HepG2 (cell line): ENCODE data around the gene GPR61. TPM values are rescaled to one million over a fixed set of nuclear protein-coding genes. Genes with fewer than 3 reads are reported as not detected.

Experiments used
- BRD4 ChIP-seq: sonication (generic); formaldehyde crosslinking; IDR thresholded peaks from 2 replicates; pipeline ENCODE4 v1.4.0; 2020; ENCODE audit warnings: missing genetic modification reagents
- CC2D1A ChIP-seq: sonication (generic); formaldehyde crosslinking; IDR thresholded peaks from 2 replicates; pipeline ENCODE4 v1.8.1; 2023; ENCODE audit warnings: mild to moderate bottlenecking, missing genetic modification reagents
- GATAD1 ChIP-seq: IDR thresholded peaks from 2 replicates; pipeline ENCODE4 v1.6.1; 2016; ENCODE audit warnings: missing genetic modification reagents, missing compliant biosample characterization
- HIVEP1 ChIP-seq: sonication (generic); formaldehyde crosslinking; IDR thresholded peaks from 2 replicates; pipeline ENCODE4 v1.4.0; 2020; ENCODE audit warnings: mild to moderate bottlenecking, missing genetic modification reagents
- IKZF4 ChIP-seq: sonication (generic); formaldehyde crosslinking; IDR thresholded peaks from 2 replicates; pipeline ENCODE4 v1.5.1; 2020; ENCODE audit warnings: borderline replicate concordance, mild to moderate bottlenecking, low read depth, missing genetic modification reagents; ENCODE audit errors: not compliant biosample characterization
- MAFG ChIP-seq: sonication (generic); formaldehyde crosslinking; IDR thresholded peaks from 2 replicates; pipeline ENCODE4 v1.5.1; 2020; ENCODE audit warnings: mild to moderate bottlenecking, missing genetic modification reagents
- MAZ ChIP-seq, 2 experiments: sonication (generic) in 1 of 2; formaldehyde crosslinking in 1 of 2; IDR thresholded peaks; 2 replicates each; pipeline versions ENCODE4 v1.5.0 to v1.6.1; 2012 to 2020; ENCODE audit warnings: low read depth in 2 of 2, mild to moderate bottlenecking in 2 of 2, borderline replicate concordance in 1 of 2, improper control_type of control experiment in 1 of 2, low read length in 1 of 2, missing genetic modification reagents in 1 of 2, moderate library complexity in 1 of 2
- NCOA2 ChIP-seq: sonication (generic); formaldehyde crosslinking; IDR thresholded peaks from 2 replicates; pipeline ENCODE4 v1.8.0; 2022; ENCODE audit warnings: inconsistent platforms
- PAWR ChIP-seq: sonication (generic); formaldehyde crosslinking; IDR thresholded peaks from 2 replicates; pipeline ENCODE4 v1.4.0; 2020; ENCODE audit warnings: missing genetic modification reagents, mild to moderate bottlenecking, borderline replicate concordance
- PITX1 ChIP-seq: sonication (generic); formaldehyde crosslinking; IDR thresholded peaks from 2 replicates; pipeline ENCODE4 v1.5.1; 2020; ENCODE audit warnings: mild to moderate bottlenecking, missing genetic modification reagents
- RARA ChIP-seq: IDR thresholded peaks from 2 replicates; pipeline ENCODE4 v1.6.1; 2016; ENCODE audit warnings: missing genetic modification reagents, missing compliant biosample characterization
- RFX1 ChIP-seq: fragments of 450-650 bp; IDR thresholded peaks from 2 replicates; pipeline ENCODE4 v1.6.1; 2017
- RXRB ChIP-seq: IDR thresholded peaks from 2 replicates; pipeline ENCODE4 v1.6.1; 2016; ENCODE audit warnings: borderline replicate concordance, missing genetic modification reagents, missing compliant biosample characterization
- TARDBP ChIP-seq: sonication (generic); formaldehyde crosslinking; IDR thresholded peaks from 2 replicates; pipeline ENCODE4 v1.8.0; 2022; ENCODE audit warnings: mild to moderate bottlenecking, missing genetic modification reagents
- ZNF337 ChIP-seq: sonication (generic); formaldehyde crosslinking; IDR thresholded peaks from 2 replicates; pipeline ENCODE4 v1.5.1; 2020; ENCODE audit warnings: missing genetic modification reagents, low read depth, mild to moderate bottlenecking, borderline replicate concordance
- ZNF543 ChIP-seq: sonication (generic); formaldehyde crosslinking; IDR thresholded peaks from 2 replicates; pipeline ENCODE4 v1.4.0; 2020; ENCODE audit warnings: mild to moderate bottlenecking, missing genetic modification reagents
- ZNF556 ChIP-seq: sonication (generic); formaldehyde crosslinking; IDR thresholded peaks from 2 replicates; pipeline ENCODE4 v1.4.0; 2020; ENCODE audit warnings: mild to moderate bottlenecking, missing genetic modification reagents, borderline replicate concordance
- ZNF564 ChIP-seq: sonication (generic); formaldehyde crosslinking; IDR thresholded peaks from 2 replicates; pipeline ENCODE4 v1.8.1; 2023; ENCODE audit warnings: mild to moderate bottlenecking, missing genetic modification reagents
- ZNF724P ChIP-seq: sonication (generic); formaldehyde crosslinking; IDR thresholded peaks from 2 replicates; pipeline ENCODE4 v1.8.0; 2022; ENCODE audit warnings: missing genetic modification reagents, borderline replicate concordance
- ZNF772 ChIP-seq: sonication (generic); formaldehyde crosslinking; IDR thresholded peaks from 2 replicates; pipeline ENCODE4 v1.5.0; 2020; ENCODE audit warnings: mild to moderate bottlenecking, missing genetic modification reagents
- ZSCAN20 ChIP-seq: sonication (generic); formaldehyde crosslinking; IDR thresholded peaks from 2 replicates; pipeline ENCODE4 v1.4.0; 2020; ENCODE audit warnings: missing genetic modification reagents, mild to moderate bottlenecking, borderline replicate concordance
- polyA plus RNA-seq, 8 experiments: library from polyadenylated mRNA; depleted of rRNA in 3 of 8; stranded (reverse) in 7 of 8; unstranded in 1 of 8; fragments of >200 nt; fragmentation: Illumina TruSeq in 4 of 8; extraction: Trizol in 4 of 8; gene quantifications; 2 replicates each; pipeline versions ENCODE4 v1.2.1 to v1.2.3, GENCODE V29; 2011 to 2016; ENCODE audit warnings: low read depth in 4 of 8, missing spikeins in 1 of 8, mixed read lengths in 1 of 8; ENCODE audit not compliant: insufficient read depth in 1 of 8
- total RNA-seq, 5 experiments: library from RNA; depleted of rRNA; stranded (reverse); fragments of >200 nt; fragmentation: Illumina TruSeq; extraction: Trizol; gene quantifications; 2 replicates each; pipeline ENCODE4 v1.2.3, GENCODE V29; 2016; ENCODE audit warnings: low read depth in 1 of 5
- TF ChIP-seq, protein P1 (sequence below): sonication (generic); formaldehyde crosslinking; IDR thresholded peaks from 2 replicates; pipeline ENCODE4 v1.8.1; 2023; ENCODE audit warnings: mild to moderate bottlenecking, inconsistent platforms, moderate library complexity, missing genetic modification reagents, borderline replicate concordance
- TF ChIP-seq, protein P2 (sequence below): IDR thresholded peaks from 2 replicates; pipeline ENCODE4 v1.6.1; 2018; ENCODE audit warnings: missing genetic modification reagents, mild to moderate bottlenecking, missing compliant biosample characterization
- TF ChIP-seq, protein P3 (sequence below): sonication (generic); formaldehyde crosslinking; IDR thresholded peaks from 2 replicates; pipeline ENCODE4 v1.9.0; 2021; ENCODE audit warnings: missing genetic modification reagents, mild to moderate bottlenecking, borderline replicate concordance
- TF ChIP-seq, protein P4 (sequence below): sonication (generic); formaldehyde crosslinking; IDR thresholded peaks from 2 replicates; pipeline ENCODE4 v1.8.1; 2023; ENCODE audit warnings: mild to moderate bottlenecking, missing genetic modification reagents, borderline replicate concordance

Gene GPR61
- total and polyA plus RNA-seq, 2 of the 13 experiments (the other 11 are each of a cell fraction or from before 2014, with no cell fraction given) = not detected

DNA sequence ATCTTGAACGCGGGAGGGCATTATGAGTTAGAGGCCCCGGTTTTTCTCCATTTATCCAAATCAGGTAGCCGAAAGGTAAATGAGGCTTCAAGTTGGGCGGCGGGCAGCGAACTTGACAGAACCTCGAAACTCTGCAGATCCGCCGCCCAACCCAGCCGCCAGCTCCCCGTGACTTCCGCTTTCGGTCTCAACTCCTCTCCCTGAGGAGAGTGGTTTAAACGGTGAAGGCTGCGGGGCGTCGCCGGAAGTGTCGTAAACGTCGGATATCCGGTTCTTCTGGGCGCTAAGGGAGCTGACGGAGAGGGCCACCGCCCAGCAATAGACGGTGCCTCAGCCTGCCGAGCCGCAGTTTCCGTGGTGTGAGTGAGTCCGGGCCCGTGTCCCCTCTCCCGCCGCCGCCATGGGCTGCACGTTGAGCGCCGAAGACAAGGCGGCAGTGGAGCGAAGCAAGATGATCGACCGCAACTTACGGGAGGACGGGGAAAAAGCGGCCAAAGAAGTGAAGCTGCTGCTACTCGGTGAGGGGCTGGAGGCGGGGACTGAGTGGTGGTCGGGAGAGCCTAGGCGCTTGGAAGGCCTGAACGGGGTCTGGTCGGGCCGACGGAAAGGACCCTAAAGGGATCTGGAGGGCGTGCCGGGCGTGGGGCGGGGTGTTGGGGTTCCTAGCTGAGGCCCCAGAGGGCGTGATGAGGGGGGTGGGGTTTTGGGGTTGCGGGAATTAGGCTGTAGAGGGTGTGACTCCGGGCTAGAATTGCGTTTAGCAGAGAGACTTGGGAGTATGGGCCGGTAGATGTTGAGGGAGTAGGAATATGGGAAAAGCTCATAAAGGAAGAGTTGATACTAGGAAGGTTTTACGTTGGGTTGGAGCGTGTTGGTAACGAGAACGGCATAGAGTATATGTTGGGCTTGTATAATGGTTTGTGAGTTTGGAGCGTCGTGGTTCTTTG is 8.9 kb downstream of the GPR61 start, which contains the start of gene GNAI3 (continued):
- TF ChIP-seq MAFG (CRISPR knock-in tag) (no peak), PITX1 (0 out of 2 replicates have a peak, but pooled peaks have one; percentile 16), CC2D1A (CRISPR knock-in tag) (0 out of 2 replicates have a peak, but pooled peaks have one; percentile 72), ZNF337 (no peak; the same call in 1 of the 2 replicates), ZNF556 (CRISPR knock-in tag) (0 out of 2 replicates have a peak, but pooled peaks have one; percentile 59), PAWR (CRISPR knock-in tag) (0 out of 2 replicates have a peak, but pooled peaks have one; percentile 46), NCOA2 (CRISPR knock-in tag) (no peak), HIVEP1 (peak; percentile 76; the same call in 1 of the 2 replicates), ZNF543 (CRISPR knock-in tag) (0 out of 2 replicates have a peak, but pooled peaks have one; percentile 50), RARA (CRISPR knock-in tag) (peak; percentile 45; the same call in 1 of the 2 replicates), ZNF724P (CRISPR knock-in tag) (peak; percentile 85), IKZF4 (CRISPR knock-in tag) (peak; percentile 88), GATAD1 (peak; percentile 93), ZNF772 (CRISPR knock-in tag) (peak; percentile 82), TARDBP (CRISPR knock-in tag) (peak; percentile 86; the same call in 1 of the 2 replicates), MAZ (IDR thresholded peaks at IDR 0.05; ENCODE audit: borderline replicate concordance, low read depth, low read length) (peak; percentile 35; the same call in 1 of the 2 replicates), MAZ (CRISPR knock-in tag; IDR thresholded peaks at IDR 0.05; ENCODE audit: low read depth) (peak; percentile 88), ZNF564 (peak; percentile 66; the same call in 1 of the 2 replicates), ZSCAN20 (CRISPR knock-in tag) (no peak; the same call in 1 of the 2 replicates), BRD4 (CRISPR knock-in tag) (peak; percentile 64; the same call in 1 of the 2 replicates), RXRB (CRISPR knock-in tag) (peak; percentile 57), RFX1 (no peak)
- TF ChIP-seq, protein P1, sequence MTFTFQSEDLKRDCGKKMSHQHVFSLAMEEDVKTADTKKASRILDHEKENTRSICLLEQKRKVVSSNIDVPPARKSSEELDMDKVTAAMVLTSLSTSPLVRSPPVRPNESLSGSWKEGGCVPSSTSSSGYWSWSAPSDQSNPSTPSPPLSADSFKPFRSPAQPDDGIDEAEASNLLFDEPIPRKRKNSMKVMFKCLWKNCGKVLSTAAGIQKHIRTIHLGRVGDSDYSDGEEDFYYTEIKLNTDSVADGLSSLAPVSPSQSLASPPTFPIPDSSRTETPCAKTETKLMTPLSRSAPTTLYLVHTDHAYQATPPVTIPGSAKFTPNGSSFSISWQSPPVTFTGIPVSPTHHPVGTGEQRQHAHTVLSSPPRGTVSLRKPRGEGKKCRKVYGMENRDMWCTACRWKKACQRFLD (CRISPR knock-in tag) = peak; percentile 80; the same call in 1 of the 2 replicates
- TF ChIP-seq, protein P2, sequence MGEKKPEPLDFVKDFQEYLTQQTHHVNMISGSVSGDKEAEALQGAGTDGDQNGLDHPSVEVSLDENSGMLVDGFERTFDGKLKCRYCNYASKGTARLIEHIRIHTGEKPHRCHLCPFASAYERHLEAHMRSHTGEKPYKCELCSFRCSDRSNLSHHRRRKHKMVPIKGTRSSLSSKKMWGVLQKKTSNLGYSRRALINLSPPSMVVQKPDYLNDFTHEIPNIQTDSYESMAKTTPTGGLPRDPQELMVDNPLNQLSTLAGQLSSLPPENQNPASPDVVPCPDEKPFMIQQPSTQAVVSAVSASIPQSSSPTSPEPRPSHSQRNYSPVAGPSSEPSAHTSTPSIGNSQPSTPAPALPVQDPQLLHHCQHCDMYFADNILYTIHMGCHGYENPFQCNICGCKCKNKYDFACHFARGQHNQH = peak; percentile 51
- TF ChIP-seq, protein P3, sequence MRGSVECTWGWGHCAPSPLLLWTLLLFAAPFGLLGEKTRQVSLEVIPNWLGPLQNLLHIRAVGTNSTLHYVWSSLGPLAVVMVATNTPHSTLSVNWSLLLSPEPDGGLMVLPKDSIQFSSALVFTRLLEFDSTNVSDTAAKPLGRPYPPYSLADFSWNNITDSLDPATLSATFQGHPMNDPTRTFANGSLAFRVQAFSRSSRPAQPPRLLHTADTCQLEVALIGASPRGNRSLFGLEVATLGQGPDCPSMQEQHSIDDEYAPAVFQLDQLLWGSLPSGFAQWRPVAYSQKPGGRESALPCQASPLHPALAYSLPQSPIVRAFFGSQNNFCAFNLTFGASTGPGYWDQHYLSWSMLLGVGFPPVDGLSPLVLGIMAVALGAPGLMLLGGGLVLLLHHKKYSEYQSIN (CRISPR knock-in tag) = no peak
- TF ChIP-seq, protein P4, sequence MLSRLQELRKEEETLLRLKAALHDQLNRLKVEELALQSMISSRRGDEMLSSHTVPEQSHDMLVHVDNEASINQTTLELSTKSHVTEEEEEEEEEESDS (CRISPR knock-in tag) = no peak; the same call in 1 of the 2 replicates
